SK-N-SH (cell line): ENCODE results near the gene MRPS7. TPM values are rescaled to one million over a fixed set of nuclear protein-coding genes. Genes with fewer than 3 reads are reported as not detected.

ENCODE experiments used
- CTCF ChIA-PET: fragments of 300-600, 350-600 bp; formaldehyde crosslinking; extraction: SDS; loops from one replicate; lab custom pipeline; 2021; lab: Yijun Ruan, JAX
- POLR2A ChIA-PET: fragments of 350-600 bp; sonication (Branson Sonifier 250); formaldehyde crosslinking; extraction: SDS; loops from one replicate; lab custom pipeline; 2020; ENCODE audit warnings: antibody characterized with exemption, inconsistent platforms; lab: Yijun Ruan, JAX
- DNase-seq: peaks from one replicate; pipeline ENCODE4 v3.0.0; 2012
- H2AFZ ChIP-seq: fragments of 200-600 bp; sonication (generic); 2 replicates; pipeline ENCODE4 v1.8.1; 2016; ENCODE audit warnings: antibody characterized with exemption, mild to moderate bottlenecking, low read depth
- H3F3A ChIP-seq: fragments of 200-600 bp; sonication (generic); replicated peaks from 2 replicates; pipeline ENCODE3; 2016; ENCODE audit warnings: antibody characterized with exemption, mild to moderate bottlenecking; ENCODE audit not compliant: insufficient read depth
- H3K27ac ChIP-seq, 2 experiments: fragments of 200-500 bp in 1 of 2; fragments of 200-600 bp in 1 of 2; sonication (Bioruptor generic) in 1 of 2; sonication (generic), shearing (Covaris generic) in 1 of 2; 2 replicates each; pipeline versions ENCODE4 v1.5.1 to v1.6.1; 2014 to 2016; ENCODE audit warnings: low read depth in 2 of 2, inconsistent platforms in 1 of 2, low read length in 1 of 2, mild to moderate bottlenecking in 1 of 2, mixed read lengths in 1 of 2
- H3K27me3 ChIP-seq: fragments of 200-600 bp; sonication (generic), shearing (Covaris generic); 2 replicates; pipeline ENCODE4 v1.6.1; 2016; ENCODE audit warnings: mixed run types; ENCODE audit not compliant: insufficient read depth
- H3K36me3 ChIP-seq, 2 experiments: fragments of 200-500 bp in 1 of 2; fragments of 200-600 bp in 1 of 2; sonication (Bioruptor generic) in 1 of 2; sonication (generic) in 1 of 2; replicated peaks in 1 of 2; 2 replicates each; pipeline versions ENCODE3 to v1.5.1; 2014 to 2016; ENCODE audit warnings: low read length in 1 of 2, mild to moderate bottlenecking in 1 of 2; ENCODE audit not compliant: insufficient read depth in 2 of 2, control insufficient read depth in 1 of 2
- H3K4me1 ChIP-seq, 2 experiments: fragments of 200-500 bp in 1 of 2; fragments of 200-600 bp in 1 of 2; sonication (Bioruptor generic) in 1 of 2; sonication (generic), shearing (Covaris generic) in 1 of 2; 2 replicates each; pipeline versions ENCODE4 v1.5.1 to v1.6.1; 2014 to 2016; ENCODE audit warnings: low read depth in 1 of 2, low read length in 1 of 2, mixed run types in 1 of 2; ENCODE audit not compliant: insufficient read depth in 2 of 2, control insufficient read depth in 1 of 2
- H3K4me2 ChIP-seq: fragments of 200-600 bp; sonication (generic), shearing (Covaris generic); 2 replicates; pipeline ENCODE4 v1.6.1; 2017; ENCODE audit warnings: mixed run types
- H3K4me3 ChIP-seq, 2 experiments: fragments of 200-500 bp in 1 of 2; fragments of 200-600 bp in 1 of 2; sonication (Bioruptor generic) in 1 of 2; sonication (generic), shearing (Covaris generic) in 1 of 2; 2 replicates each; pipeline versions ENCODE4 v1.5.1 to v1.8.1; 2014 to 2016; ENCODE audit warnings: low read depth in 2 of 2, inconsistent platforms in 1 of 2, low read length in 1 of 2, mild to moderate bottlenecking in 1 of 2, mixed read lengths in 1 of 2, moderate library complexity in 1 of 2
- H3K79me2 ChIP-seq: fragments of 200-600 bp; sonication (generic); 2 replicates; pipeline ENCODE4 v1.8.1; 2017; ENCODE audit warnings: mild to moderate bottlenecking; ENCODE audit not compliant: insufficient read depth
- H3K9ac ChIP-seq: fragments of 200-600 bp; sonication (generic); 2 replicates; pipeline ENCODE4 v1.6.1; 2017; ENCODE audit warnings: mixed run types
- H3K9me2 ChIP-seq: fragments of 200-600 bp; sonication (generic); 2 replicates; pipeline ENCODE4 v1.6.1; 2017; ENCODE audit warnings: mixed run types
- H3K9me3 ChIP-seq: fragments of 200-600 bp; sonication (generic); 2 replicates; pipeline ENCODE4 v1.6.1; 2017; ENCODE audit warnings: mixed run types, mild to moderate bottlenecking, moderate library complexity
- H4K20me1 ChIP-seq: fragments of 200-600 bp; sonication (generic); 2 replicates; pipeline ENCODE4 v1.6.1; 2017; ENCODE audit warnings: mild to moderate bottlenecking, mixed run types; ENCODE audit not compliant: insufficient read depth
- CTCF ChIP-seq: fragments of 200-600 bp; sonication (generic); IDR thresholded peaks from 2 replicates; pipeline ENCODE4 v1.6.1; 2017; ENCODE audit warnings: antibody characterized with exemption, mild to moderate bottlenecking, moderate library complexity
- FOSL2 ChIP-seq: IDR thresholded peaks from 2 replicates; pipeline ENCODE4 v1.4.0; 2012; ENCODE audit warnings: low read depth, mild to moderate bottlenecking, moderate library complexity, borderline replicate concordance
- MEF2A ChIP-seq: IDR thresholded peaks from 2 replicates; pipeline ENCODE4 v1.4.0; 2012; ENCODE audit warnings: low read depth, borderline replicate concordance
- MXI1 ChIP-seq: IDR thresholded peaks from 2 replicates; pipeline ENCODE4 v1.6.1; 2012; ENCODE audit warnings: mild to moderate bottlenecking, low read depth, low read length, improper control_type of control experiment
- NRF1 ChIP-seq: IDR thresholded peaks from 2 replicates; pipeline ENCODE4 v1.6.1; 2012; ENCODE audit warnings: low read depth, mild to moderate bottlenecking, low read length
- POLR2AphosphoS5 ChIP-seq: IDR thresholded peaks from 2 replicates; pipeline ENCODE4 v1.6.1; 2012; ENCODE audit warnings: low read depth, low read length
- RAD21 ChIP-seq: IDR thresholded peaks from 2 replicates; pipeline ENCODE4 v1.6.1; 2012; ENCODE audit warnings: mild to moderate bottlenecking, low read length
- REST ChIP-seq: IDR thresholded peaks from 2 replicates; pipeline ENCODE4 v1.6.1; 2012; ENCODE audit warnings: mild to moderate bottlenecking, low read depth, low read length, moderate library complexity
- TAF1 ChIP-seq: IDR thresholded peaks from 2 replicates; pipeline ENCODE4 v1.6.1; 2012; ENCODE audit warnings: low read depth, mild to moderate bottlenecking, low read length, moderate library complexity, borderline replicate concordance
- TCF12 ChIP-seq: IDR thresholded peaks from 2 replicates; pipeline ENCODE4 v1.4.0; 2012
- TEAD4 ChIP-seq: IDR thresholded peaks from 2 replicates; pipeline ENCODE4 v1.4.0; 2012; ENCODE audit warnings: mild to moderate bottlenecking, borderline replicate concordance; ENCODE audit not compliant: insufficient read depth
- YY1 ChIP-seq: IDR thresholded peaks from 2 replicates; pipeline ENCODE4 v1.4.0; 2012; ENCODE audit warnings: low read depth, mild to moderate bottlenecking
- WGBS: methylation state at CpG from one replicate; pipeline ENCODE4 v1.1.6; 2017; ENCODE audit warnings: low lambda C conversion rate; 5-methylcytosine and 5-hydroxymethylcytosine counted together
- polyA plus RNA-seq, 3 experiments: library from polyadenylated mRNA; depleted of rRNA; stranded (reverse); fragments of >200 nt; gene quantifications; 2 replicates each; pipeline ENCODE4 v1.2.3, GENCODE V29; 2012
- TF ChIP-seq, protein P1 (sequence below): fragments of 150-350 bp; IDR thresholded peaks from 2 replicates; pipeline ENCODE4 v1.6.1; 2017; ENCODE audit warnings: antibody characterized with exemption, low read length, low read depth, borderline replicate concordance
- TF ChIP-seq, protein P2 (sequence below): IDR thresholded peaks from 2 replicates; pipeline ENCODE4; 2012

Gene MRPS7
- polyA plus RNA-seq, 1 of the 3 experiments (the other 2 are of a cell fraction), result 82.8 TPM

DNA sequence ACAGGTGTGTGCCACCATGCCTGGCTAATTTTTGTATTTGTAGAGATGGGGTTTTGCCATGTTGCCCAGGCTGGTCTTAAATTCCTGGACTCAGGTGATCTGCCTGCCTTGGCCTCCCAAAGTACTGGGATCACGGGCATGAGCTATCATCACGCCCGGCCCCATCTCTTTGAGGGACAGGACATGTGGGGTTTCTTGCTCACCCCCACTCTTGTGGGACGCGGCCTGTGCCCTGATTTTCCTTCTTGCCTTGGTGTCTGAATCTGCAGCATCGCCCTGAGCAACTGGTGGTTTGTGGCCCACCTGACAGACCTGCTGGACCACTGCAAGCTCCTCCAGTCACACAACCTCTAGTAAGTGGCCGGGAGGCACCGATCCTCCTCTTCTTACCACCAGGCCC lies 30.6 kb upstream of the MRPS7 start:
- Histone ChIP-seq H3K79me2 (0 out of 2 replicates have a peak, but pooled peaks cover 7% of the 10 kb centered on the region), H3K9me3 (no peaks in the 10 kb centered on the region), H4K20me1 (no peaks in the 10 kb centered on the region), H2AFZ (no peak overlapping the region), H3F3A (peaks cover 10% of the 10 kb centered on the region), H3K9me2 (no peaks in the 10 kb centered on the region), H3K4me2 (no peak overlapping the region), H3K27ac (no peak overlapping the region), H3K9ac (no peak overlapping the region), H3K36me3 (peaks cover 68 to 69% of the 10 kb centered on the region in 2 experiments), H3K27me3 (no peaks in the 10 kb centered on the region), H3K4me3 (no peak overlapping the region), H3K4me1 (no peaks in the 10 kb centered on the region)
- DNase-seq, result no peak
- POLR2A ChIA-PET, result interaction anchor here (0.6 kb wide), 1 partner anchor 66 kb away, joined by 3 read pairs; no protein-coding TSS in a partner anchor
- CTCF ChIA-PET, result interaction anchor here (0.8 to 6.7 kb wide), 6 partner anchors 9 to 517 kb away, joined by 4 to 79 read pairs (median 4); partner anchors contain the start of gene MIF4GD
- WGBS, result 98% methylated on average over 8 of the region's 8 CpGs
- TF ChIP-seq TAF1 (no peak), TEAD4 (no peak), NRF1 (no peak), FOSL2 (no peak), CTCF (no peak), MXI1 (no peak)
- TF ChIP-seq, protein P1, sequence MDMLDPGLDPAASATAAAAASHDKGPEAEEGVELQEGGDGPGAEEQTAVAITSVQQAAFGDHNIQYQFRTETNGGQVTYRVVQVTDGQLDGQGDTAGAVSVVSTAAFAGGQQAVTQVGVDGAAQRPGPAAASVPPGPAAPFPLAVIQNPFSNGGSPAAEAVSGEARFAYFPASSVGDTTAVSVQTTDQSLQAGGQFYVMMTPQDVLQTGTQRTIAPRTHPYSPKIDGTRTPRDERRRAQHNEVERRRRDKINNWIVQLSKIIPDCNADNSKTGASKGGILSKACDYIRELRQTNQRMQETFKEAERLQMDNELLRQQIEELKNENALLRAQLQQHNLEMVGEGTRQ, result no peak

DNA sequence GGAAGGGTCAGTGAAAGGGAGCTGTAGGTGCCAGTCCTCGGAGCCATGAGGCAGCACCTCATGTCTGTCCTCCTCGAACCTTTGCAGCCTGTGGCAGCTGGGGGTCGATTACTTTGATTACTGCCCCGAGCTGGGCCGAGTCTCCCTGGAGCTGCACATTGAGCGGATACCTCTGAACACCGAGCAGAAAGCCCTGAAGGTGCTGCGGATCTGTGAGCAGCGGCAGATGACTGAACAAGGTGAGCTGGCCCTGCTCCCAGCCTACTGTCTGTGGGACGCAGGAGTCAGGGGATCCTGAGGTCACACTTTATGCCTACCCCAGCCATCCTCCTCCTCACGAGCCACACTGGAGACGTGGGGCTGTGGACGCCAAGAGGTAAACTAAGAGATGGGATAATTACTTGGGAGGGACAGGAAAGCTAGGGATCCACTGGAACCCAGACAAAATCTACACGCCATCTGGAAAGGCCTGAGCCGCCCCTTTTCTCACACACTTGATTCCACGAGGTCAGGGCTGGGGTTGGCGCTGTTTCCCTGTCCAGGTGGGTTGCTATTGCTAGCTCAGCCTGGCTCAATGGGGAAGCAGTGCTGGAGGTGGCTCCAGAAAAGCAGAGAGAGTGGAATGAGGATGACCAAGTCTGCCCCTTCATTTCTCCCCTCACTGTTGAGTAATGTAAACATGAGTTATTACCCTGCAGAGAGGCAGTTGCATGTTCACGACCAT lies 29.8 kb upstream of the MRPS7 start:
- H2AFZ ChIP-seq, result no peak overlapping the region
- H3K4me1 ChIP-seq, result no peaks in the 10 kb centered on the region
- H3K9ac ChIP-seq, result no peak overlapping the region
- 0 out of 2 replicates have a peak, but pooled peaks cover 7% of the 10 kb centered on the region for H3K79me2 ChIP-seq
- WGBS, result 91% methylated on average over 18 of the region's 18 CpGs
- H3K4me3 ChIP-seq, result no peak overlapping the region
- H3F3A ChIP-seq, result peaks cover 18% of the 10 kb centered on the region
- H3K9me2 ChIP-seq, result no peaks in the 10 kb centered on the region
- H3K9me3 ChIP-seq, result no peaks in the 10 kb centered on the region
- no peak overlapping the region for H3K27ac ChIP-seq
- no peak for TF ChIP-seq MEF2A
- no peak for TF ChIP-seq REST
- TF ChIP-seq, protein P2, sequence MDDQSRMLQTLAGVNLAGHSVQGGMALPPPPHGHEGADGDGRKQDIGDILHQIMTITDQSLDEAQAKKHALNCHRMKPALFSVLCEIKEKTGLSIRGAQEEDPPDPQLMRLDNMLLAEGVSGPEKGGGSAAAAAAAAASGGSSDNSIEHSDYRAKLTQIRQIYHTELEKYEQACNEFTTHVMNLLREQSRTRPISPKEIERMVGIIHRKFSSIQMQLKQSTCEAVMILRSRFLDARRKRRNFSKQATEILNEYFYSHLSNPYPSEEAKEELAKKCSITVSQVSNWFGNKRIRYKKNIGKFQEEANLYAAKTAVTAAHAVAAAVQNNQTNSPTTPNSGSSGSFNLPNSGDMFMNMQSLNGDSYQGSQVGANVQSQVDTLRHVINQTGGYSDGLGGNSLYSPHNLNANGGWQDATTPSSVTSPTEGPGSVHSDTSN, result no peak
- no peak for TF ChIP-seq RAD21
- no peak for TF ChIP-seq YY1
- TF ChIP-seq POLR2AphosphoS5, result no peak
- TF ChIP-seq TCF12, result no peak
- POLR2A ChIA-PET, result interaction anchor here (0.6 to 0.9 kb wide), 2 partner anchors 28 to 108 kb away, joined by 3 to 4 read pairs; no protein-coding TSS in a partner anchor
- no peak for DNase-seq
- no peak overlapping the region for H3K4me2 ChIP-seq
- peaks cover 68 to 69% of the 10 kb centered on the region in 2 experiments for H3K36me3 ChIP-seq
- CTCF ChIA-PET, result interaction anchor here (1.1 to 11.7 kb wide), 7 partner anchors 8 to 130 kb away, joined by 3 to 136 read pairs (median 4); partner anchors contain the start of gene MIF4GD
- H4K20me1 ChIP-seq, result no peaks in the 10 kb centered on the region
- H3K27me3 ChIP-seq, result no peaks in the 10 kb centered on the region
